Fibroblast of villous mesenchyme (primary cell): Measurements from ENCODE around the gene GPRC5B. TPM values are rescaled to one million over a fixed set of nuclear protein-coding genes. Genes with fewer than 3 reads are reported as not detected.

Experiments used
- DNase-seq: peaks from one replicate; pipeline ENCODE4 v3.0.0-alpha.2; 2010; ENCODE audit warnings: low read depth
- H3K4me3 ChIP-seq: 2 replicates; pipeline ENCODE4 v1.5.1; 2011; ENCODE audit warnings: low read depth, mild to moderate bottlenecking, low read length
- CTCF ChIP-seq: IDR thresholded peaks from 2 replicates; pipeline ENCODE4 v1.5.1; 2012; ENCODE audit warnings: low read depth, mild to moderate bottlenecking, low read length; ENCODE audit not compliant: insufficient read depth
- total RNA-seq: library from RNA; depleted of rRNA; stranded (reverse); fragments of >200 nt; gene quantifications from 2 replicates; pipeline ENCODE4 v1.2.3, GENCODE V29; 2012

Gene GPRC5B
- total RNA-seq, 1 donor, result 21.6 TPM

- H3K4me3 ChIP-seq, result no peak overlapping the region
- TF ChIP-seq CTCF, result no peak
- DNase-seq, result no peak
Observed at GRCh38 chr16:19874026-19874425, 10.6 kb downstream of the GPRC5B start.

- no peak for DNase-seq
- TF ChIP-seq CTCF, result no peak
- H3K4me3 ChIP-seq, result no peak overlapping the region
Observed at GRCh38 chr16:19872935-19873334, 11.7 kb downstream of the GPRC5B start.

- no peak for TF ChIP-seq CTCF
- no peak for DNase-seq
- H3K4me3 ChIP-seq, result no peak overlapping the region
Observed at GRCh38 chr16:19872179-19872863, 12.3 kb downstream of the GPRC5B start.

- no peak for DNase-seq
- H3K4me3 ChIP-seq, result no peak overlapping the region
- TF ChIP-seq CTCF, result no peak
Observed at GRCh38 chr16:19871721-19872120, 12.9 kb downstream of the GPRC5B start.

- DNase-seq, result no peak
- no peak overlapping the region for H3K4me3 ChIP-seq
- no peak for TF ChIP-seq CTCF
Observed at GRCh38 chr16:19868421-19868820, 16.2 kb downstream of the GPRC5B start.

GRCh38 chr16:19864566-19864965 lies 20.1 kb downstream of the GPRC5B start:
- no peak for DNase-seq
- H3K4me3 ChIP-seq, result no peak overlapping the region
- no peak for TF ChIP-seq CTCF

- no peak for TF ChIP-seq CTCF
- no peak for DNase-seq
- no peak overlapping the region for H3K4me3 ChIP-seq
Observed at GRCh38 chr16:19863990-19864389, 20.7 kb downstream of the GPRC5B start.
